Measurements from ENCODE around the gene ACSL3.
A peak's percentile ranks its signal among the peaks of the same experiment; 100 is the strongest.
"Not testable (repeated sequence)": the region's sequence is repeated elsewhere in the genome, so short reads cannot be mapped to it uniquely, and the experiment has no call there.

The ACSL3 gene

GRCh38 chr2:222915092-222915957 lies 54.5 kb downstream of the ACSL3 start:
- no peak for DNase-seq (ENCODE audit: low spot score)

- DNase-seq (ENCODE audit: low spot score): no peak
Measured at GRCh38 chr2:222916229-222917197, 55.7 kb downstream of the ACSL3 start.

DNA sequence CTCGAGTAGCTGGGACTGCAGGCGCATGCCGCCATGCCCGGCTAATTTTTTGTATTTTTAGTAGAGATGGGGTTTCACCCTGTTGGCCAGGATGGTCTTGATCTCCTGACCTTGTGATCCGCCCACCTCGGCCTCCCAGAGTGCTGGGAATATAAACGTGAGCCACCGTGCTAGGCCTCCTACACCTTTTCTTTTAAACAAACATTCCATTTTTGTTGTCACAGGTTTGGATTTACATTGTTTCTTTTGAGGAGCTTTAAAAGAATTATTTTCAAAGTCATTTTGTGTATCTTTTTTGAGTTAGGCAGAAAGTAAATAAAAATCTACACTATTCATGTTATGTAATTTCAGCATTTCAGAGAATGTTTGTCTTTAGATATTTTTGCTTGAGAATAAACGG lies 56.4 kb downstream of the ACSL3 start:
- not testable (repeated sequence) for DNase-seq (ENCODE audit: low spot score)

- DNase-seq (ENCODE audit: low spot score): no peak
Measured at GRCh38 chr2:222919841-222920526, 59.1 kb downstream of the ACSL3 start.

DNA sequence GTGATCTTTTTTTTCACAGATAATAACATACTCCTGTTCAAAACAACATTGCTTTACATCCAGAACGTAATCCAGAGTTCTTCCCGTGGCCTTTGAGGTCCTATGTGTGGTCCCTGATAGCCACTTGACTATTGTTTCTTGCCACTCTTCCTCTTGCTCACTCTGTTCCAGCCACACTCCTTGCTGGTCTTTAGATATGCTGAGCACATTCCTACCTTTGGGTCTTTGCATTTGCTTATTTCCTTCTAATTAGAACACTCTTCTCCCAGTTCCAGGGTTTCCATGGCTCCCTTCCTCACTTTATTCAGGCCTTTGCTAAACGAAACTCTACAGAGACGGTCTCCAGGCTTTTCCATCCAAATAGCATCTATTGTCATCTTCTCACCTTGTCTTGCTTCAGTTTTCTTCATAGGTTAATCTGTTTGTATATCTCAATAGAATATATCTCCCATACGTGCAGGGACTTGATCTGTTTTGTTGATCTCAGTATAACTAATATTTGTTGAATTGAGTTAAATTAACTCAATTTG lies 59.9 kb downstream of the ACSL3 start:
- no peak for DNase-seq (ENCODE audit: low spot score)

DNA sequence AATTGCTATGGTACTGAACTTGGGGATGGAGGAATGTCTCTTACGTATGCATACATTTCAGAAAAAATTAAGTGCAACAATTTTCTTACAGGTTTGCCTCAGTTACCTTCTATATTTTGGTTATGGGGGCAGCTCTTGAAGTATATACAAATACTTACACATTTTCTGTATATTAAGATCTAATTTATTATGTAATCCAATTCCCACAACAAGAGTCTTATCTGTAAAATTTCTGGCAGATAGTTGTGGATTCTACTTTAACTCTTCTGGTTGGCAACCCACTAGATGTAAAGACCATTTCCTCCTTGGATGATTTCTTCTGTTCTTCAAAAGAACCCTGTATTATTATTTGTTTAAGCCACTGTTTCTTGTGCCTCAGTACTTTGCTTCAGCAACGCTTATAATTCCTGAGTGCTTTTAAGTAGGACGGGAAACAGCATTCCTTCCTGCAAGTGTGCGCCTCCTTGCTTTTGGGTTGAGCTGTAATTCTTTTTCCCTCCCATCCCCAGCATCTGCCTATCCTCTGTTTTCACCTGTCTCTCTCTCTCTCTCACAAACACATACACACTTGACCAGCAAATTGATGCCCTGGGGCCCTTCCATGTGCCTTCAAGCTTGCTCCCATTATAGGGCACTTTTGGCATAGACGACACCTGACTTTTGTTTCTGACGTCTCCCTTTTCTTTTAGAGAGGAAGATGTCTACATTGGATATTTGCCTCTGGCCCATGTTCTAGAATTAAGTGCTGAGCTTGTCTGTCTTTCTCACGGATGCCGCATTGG lies 61.4 kb downstream of the ACSL3 start:
- DNase-seq (ENCODE audit: low spot score): no peak

DNA sequence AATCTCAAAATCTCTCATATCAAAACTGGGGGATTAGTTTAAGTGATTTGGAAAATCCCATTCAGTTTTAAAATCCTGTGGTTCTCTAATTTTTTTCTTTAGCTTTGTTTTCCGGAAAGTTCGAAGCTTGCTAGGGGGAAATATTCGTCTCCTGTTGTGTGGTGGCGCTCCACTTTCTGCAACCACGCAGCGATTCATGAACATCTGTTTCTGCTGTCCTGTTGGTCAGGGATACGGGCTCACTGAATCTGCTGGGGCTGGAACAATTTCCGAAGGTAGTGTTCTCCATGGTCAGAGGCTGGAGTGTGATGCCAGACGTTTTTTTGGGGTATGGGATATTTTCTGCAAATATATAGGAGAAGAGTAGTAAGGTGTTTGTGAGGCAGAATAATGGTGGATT lies 66.1 kb downstream of the ACSL3 start:
- DNase-seq (ENCODE audit: low spot score): no peak

- DNase-seq (ENCODE audit: low spot score): no peak
Measured at GRCh38 chr2:222927600-222927999, 66.8 kb downstream of the ACSL3 start.

GRCh38 chr2:222928335-222928734 lies 67.5 kb downstream of the ACSL3 start:
- no peak for DNase-seq (ENCODE audit: low spot score)

- DNase-seq (ENCODE audit: low spot score): no peak
Measured at GRCh38 chr2:222930862-222931261, 70.0 kb downstream of the ACSL3 start.

- no peak for DNase-seq (ENCODE audit: low spot score)
Measured at GRCh38 chr2:222931659-222932058, 70.8 kb downstream of the ACSL3 start.

- no peak for DNase-seq (ENCODE audit: low spot score)
Measured at GRCh38 chr2:222933458-222933857, 72.6 kb downstream of the ACSL3 start.

- DNase-seq (ENCODE audit: low spot score): no peak
Measured at GRCh38 chr2:222935688-222936298, 75.0 kb downstream of the ACSL3 start.

DNA sequence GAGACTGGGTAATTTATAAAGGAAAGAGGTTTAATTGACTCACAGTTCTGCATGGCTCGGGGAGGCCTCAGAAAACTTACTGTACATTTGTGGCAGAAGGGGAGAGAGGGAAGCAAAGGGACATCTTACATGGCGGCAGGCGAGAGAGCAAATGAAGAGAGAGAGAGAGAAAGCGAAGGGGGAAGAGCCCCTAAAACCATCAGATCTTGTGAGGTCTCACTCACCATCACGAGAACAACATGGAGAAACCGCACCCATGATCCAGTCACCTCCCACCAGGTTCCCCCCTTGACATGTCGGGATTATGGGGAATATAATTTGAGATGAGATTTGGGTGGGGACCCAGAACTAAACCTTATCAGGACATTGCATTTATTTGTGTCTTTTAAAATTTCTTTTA lies 75.9 kb downstream of the ACSL3 start:
- DNase-seq (ENCODE audit: low spot score): no peak

DNA sequence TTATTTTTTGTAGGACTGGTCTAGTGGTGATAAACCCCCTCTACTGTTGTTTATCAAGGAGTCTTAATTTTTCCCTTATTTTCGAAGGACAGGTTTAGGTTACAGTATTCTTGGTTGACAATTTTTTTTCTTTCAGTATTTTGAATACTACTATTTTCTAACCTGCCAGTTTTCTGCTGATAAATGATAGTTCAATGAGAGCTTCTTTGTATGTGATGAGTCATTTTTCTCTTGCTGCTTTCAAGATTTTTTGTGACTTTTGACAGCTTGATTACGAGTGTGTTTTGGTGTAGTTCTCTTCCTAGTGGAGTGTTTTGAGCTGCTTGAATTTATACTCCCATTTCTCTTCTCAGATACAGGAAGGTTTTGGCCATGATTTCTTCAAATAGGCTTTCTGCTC lies 77.5 kb downstream of the ACSL3 start:
- DNase-seq (ENCODE audit: low spot score): no peak

DNA sequence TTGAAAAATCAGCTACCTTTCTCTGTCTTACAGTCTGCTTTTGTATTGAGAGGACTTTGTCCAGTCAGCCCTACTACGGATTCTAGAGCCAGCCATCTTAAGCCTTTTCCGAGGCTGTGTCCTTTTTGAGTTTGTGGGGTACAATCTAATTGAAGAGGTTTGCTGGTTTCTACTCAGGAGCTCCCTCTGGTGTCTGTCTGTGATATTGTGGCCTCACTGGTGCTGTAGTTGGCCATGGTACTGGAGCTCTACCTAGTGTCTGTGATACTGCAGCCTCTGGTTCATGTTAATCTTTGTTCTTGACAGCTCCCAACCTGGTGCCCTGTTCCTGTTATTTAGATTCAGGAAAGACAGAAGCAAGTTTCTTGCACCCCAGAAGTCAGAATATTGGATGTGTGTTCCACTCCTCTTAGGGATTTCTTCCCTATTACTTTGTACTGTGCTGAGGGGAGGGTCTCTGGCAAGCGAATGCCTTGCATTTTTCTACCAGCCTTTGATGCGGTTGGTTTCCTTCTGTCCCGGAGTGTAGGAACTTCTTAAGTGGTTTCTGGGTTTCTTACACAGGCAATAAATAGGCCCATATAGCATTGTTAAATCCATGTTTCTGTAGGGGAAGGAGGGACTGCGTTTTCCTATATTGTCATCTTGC lies 78.5 kb downstream of the ACSL3 start:
- peak; percentile 32 for DNase-seq (ENCODE audit: low spot score)

- DNase-seq (ENCODE audit: low spot score): no peak
Measured at GRCh38 chr2:222939979-222940378, 79.1 kb downstream of the ACSL3 start.

- no peak for DNase-seq (ENCODE audit: low spot score)
Measured at GRCh38 chr2:222941510-222942032, 80.7 kb downstream of the ACSL3 start.

- DNase-seq (ENCODE audit: low spot score): no peak
Measured at GRCh38 chr2:222942561-222942960, 81.7 kb downstream of the ACSL3 start.

DNA sequence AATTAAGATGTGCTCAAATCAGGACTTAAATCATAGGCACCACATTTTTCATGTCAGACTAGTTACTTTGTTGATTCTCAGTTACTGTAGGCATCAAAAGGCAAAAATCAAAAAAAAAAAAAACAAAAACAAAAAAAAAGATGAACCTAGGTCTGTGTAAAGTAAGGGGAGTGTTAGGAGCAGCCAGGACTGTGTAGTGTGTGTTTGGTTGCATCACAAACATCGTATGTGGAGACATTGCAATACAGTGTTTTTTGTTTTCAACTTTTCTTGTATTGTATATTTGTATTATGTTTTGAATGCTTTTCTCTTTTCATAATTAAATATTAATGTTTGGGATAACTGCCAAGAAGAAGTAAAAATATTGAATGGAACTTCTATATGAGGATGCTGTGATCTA lies 82.1 kb downstream of the ACSL3 start:
- no peak for DNase-seq (ENCODE audit: low spot score)
